GM12873 (cell line): ENCODE data around the gene GNAQ.

ENCODE experiments used
- TF ChIP-seq, protein P1 (sequence below): IDR thresholded peaks from 2 replicates; pipeline ENCODE4 v1.5.1; 2012; ENCODE audit warnings: low read depth, mild to moderate bottlenecking, moderate library complexity, low read length, control low read depth; ENCODE audit not compliant: insufficient read depth; ENCODE audit errors: missing control alignments

GNAQ gene

GRCh38 chr9:77951369-77951768, 80.2 kb downstream of the GNAQ start:
- TF ChIP-seq, protein P1, sequence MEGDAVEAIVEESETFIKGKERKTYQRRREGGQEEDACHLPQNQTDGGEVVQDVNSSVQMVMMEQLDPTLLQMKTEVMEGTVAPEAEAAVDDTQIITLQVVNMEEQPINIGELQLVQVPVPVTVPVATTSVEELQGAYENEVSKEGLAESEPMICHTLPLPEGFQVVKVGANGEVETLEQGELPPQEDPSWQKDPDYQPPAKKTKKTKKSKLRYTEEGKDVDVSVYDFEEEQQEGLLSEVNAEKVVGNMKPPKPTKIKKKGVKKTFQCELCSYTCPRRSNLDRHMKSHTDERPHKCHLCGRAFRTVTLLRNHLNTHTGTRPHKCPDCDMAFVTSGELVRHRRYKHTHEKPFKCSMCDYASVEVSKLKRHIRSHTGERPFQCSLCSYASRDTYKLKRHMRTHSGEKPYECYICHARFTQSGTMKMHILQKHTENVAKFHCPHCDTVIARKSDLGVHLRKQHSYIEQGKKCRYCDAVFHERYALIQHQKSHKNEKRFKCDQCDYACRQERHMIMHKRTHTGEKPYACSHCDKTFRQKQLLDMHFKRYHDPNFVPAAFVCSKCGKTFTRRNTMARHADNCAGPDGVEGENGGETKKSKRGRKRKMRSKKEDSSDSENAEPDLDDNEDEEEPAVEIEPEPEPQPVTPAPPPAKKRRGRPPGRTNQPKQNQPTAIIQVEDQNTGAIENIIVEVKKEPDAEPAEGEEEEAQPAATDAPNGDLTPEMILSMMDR: no peak

DNA sequence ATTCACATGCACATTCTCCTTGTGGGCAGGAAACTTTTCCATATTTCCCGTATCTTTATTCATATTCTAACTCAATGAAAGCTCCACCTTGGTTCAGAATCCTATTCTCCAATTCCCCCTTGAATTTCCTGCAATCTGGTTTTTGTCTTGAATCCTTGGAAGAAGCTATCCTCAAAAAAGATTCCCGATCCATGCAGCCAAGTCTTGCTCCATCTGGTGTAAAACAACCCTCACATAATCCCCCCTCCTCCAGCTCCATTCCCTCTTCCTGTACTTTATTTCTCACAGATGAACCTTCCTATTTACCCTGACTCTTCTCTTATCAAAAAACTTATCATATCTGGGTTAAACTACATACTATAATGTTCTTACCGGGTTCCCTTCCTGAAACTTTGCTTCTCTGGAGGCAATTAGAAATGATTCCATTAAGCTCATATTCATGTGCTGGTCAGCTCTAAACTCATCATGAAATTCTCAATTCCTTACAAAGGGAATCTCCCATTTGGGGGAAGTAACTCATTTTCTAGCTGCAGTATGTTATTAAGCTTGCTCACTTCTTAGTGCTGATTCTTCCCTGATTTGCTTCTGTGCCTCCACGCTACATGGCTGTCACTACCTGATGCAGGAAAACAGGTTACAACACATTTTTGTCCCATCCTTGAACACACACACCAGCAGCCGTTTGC, 81.7 kb downstream of the GNAQ start:
- TF ChIP-seq, protein P1: no peak

- TF ChIP-seq, protein P1: no peak
Measured at GRCh38 chr9:77947651-77948050, 84.0 kb downstream of the GNAQ start.

DNA sequence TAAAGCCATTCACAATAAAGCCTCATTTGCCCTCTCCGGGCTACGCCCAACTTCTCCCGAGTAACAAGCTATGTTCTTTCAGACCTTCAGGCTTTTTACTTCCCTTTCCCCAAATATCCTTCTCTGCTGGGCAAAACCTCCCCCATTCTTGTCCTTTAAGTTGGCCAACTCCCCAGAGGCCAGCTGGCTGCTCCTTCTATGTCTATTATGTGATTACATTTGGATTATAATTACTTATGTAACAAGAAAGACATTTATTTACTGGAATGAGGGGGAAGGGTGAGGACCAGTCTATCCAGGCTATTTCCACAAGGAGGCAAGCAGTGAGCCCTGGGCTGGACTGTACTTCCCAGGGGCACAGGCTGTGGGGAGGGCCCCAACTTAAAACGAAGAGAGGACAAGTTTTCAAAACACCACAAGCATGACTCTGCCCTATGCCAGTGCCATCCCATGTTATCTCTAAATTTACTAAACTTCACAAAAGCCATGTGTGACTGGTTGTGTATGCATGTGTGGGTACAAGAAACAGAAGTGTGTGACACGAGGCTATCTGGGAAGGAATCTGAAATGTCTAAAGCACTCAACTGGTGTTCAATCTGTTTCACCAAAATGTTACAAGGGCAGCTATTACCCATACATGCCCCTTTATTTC, 84.5 kb downstream of the GNAQ start:
- TF ChIP-seq, protein P1: no peak

GRCh38 chr9:77946296-77946695, 85.3 kb downstream of the GNAQ start:
- TF ChIP-seq, protein P1: no peak

DNA sequence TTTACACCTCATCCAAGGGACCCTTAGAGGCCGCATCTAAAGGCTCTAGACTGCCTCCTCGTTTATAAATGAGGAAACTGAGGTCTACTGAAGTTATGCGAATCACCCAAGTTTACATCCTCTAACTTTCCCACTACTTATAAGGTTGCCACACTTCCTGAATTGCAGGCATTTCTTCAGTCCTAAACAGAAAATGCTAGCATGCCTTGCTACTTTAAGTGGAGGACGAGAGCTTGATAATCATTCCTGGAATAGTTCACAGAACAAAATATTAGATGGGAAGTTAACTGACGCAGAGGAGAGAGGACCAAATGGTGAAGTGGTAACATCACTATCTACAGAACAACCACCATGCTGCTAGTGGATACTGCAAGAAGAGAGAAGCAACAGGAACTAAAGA, 85.8 kb downstream of the GNAQ start:
- TF ChIP-seq, protein P1: no peak

DNA sequence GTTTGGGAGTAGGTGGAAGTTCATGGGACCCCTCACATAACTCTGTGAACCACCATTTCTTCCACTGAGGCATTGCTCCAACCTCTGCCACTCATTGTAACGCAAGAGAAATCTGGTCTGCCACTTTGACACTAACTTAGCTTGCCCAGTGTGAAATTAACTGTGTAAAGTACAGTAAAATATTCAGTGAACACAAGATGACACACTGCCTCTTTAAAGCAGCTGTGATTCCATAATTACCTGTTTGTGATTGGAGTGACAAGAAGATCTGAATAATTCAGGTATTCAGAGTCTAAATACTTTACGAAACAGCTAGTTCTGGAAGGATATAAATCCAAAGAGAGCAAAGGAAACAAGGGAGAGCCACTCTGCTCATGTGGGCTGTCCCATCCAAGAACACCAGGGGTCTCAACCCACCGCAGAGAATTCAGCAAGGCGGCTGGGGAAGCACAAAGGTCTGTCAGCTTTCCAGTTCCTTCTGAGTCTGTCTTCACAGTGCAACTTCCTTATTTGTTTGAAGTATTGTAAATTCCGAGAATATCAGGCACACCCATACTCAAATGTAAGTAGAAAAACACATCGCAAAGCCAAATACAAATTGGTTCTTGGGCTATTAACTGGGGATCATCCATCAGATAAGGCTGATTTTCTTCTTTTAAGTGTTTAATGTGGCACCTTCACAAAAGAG, 86.9 kb downstream of the GNAQ start:
- TF ChIP-seq, protein P1: no peak
